GM21381 (cell line): Measurements from ENCODE around the gene SELENOI.
"Not testable (repeated sequence)": the region's sequence is repeated elsewhere in the genome, so short reads cannot be mapped to it uniquely, and the experiment has no call there.

Source experiments
- ATAC-seq: cut with Tn5 transposase; IDR thresholded peaks from one replicate; pipeline ENCODE4 v1.9.1; 2021; ENCODE audit warnings: mild to moderate bottlenecking, moderate library complexity; ENCODE audit not compliant: unreplicated experiment

SELENOI gene

DNA sequence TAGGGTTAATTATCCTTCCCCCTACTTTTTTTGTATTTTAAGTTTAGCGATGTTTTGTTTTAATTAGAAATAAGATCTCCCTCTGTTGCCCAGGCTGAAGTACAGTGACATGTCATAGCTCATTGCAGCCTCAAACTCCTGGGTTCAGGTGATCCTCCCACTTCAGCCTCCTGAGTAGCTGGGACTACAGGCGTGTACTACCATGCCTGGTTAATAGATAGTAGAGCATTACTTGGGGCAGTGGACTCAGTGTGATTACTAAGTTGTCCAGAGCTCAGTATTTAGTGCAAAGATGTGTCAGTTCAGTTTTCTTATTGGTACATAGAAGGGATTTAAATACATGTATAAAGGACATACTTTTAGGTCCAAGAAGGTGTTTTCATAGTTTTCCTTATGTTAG lies 10.2 kb downstream of the SELENOI start:
- ATAC-seq = no peak

DNA sequence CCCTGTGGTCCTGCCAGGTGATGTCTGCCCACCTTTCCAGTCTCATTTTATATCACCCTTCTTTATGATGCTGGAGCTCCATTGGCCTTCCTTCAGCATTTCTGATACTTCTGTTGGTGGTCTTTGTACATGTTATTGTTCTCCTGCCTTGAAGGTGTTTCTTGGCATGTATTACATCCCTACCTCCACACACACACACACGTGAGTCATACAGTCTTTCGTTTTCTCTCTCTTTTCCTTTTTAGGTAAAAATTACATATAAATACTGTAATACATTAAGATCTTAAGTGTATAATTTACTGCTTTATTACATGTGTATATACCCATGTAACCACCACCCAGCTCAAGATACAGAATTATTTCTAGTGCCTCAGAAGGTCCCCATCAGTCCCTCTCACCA lies 10.8 kb downstream of the SELENOI start:
- ATAC-seq = no peak

DNA sequence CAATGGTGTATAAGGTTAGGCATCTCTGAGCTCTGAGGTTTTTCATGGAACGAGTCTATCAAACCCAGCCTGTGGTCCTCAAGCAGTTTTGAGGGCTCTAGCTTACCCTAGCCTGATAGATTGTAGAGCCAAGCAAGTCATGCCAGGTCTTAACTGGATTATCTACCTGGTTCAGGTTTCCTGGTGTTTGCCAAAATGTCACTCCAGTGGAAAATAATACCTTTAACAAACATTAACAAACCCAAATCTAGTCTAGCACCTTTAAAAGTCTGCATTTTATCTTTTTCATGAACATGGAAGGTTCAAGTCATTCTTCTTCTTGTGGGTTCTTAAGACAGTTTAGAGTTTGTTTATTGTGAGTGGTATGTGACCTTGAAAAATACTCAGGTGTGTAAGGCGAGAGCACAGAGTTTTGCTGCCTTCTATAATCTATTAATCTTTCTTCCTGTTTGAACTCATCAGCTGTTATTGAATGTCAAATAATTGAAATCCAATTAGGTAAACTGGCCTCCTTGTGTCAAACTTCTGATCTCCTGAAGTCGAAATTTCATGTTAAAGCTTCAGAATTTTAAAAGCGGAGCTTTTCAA lies 14.0 kb downstream of the SELENOI start:
- ATAC-seq = no peak

DNA sequence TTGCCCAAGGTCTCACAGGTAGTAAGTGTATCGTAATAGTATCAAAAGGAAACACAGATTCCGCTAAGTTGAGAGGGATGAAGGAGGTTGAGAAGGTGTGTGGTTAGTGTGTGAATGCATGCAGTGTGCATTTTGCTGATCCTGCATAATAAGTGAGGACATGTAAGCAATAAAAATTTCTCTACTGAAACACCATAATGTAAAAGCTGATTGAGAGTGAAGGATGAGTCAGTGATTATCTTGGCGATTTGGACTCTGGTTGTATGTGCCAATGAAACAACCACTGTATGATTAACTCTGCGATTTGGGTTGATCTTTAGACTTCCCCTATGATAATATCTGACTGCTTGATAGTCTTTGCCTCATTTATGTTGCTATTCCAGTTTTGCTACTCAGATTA lies 17.4 kb downstream of the SELENOI start:
- no peak for ATAC-seq

DNA sequence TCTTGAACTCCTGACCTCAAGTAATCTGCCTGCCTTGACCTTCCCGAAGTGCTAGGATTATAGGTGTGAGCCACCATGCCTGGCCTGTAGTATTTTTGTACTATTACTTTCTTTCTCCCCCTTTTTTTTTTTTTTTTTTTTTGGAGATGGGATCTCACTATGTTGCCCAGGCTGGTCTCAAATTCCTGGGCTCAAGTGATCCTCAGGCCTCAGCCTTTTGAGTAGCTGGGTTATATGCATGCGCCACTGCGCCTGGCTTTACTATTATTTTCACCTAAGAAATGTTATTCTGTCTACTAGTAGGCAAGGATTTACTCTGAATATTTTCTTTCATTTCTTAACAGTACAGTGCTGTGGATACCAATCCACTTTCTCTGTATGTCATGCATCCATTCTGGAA lies 18.0 kb downstream of the SELENOI start:
- no peak for ATAC-seq

DNA sequence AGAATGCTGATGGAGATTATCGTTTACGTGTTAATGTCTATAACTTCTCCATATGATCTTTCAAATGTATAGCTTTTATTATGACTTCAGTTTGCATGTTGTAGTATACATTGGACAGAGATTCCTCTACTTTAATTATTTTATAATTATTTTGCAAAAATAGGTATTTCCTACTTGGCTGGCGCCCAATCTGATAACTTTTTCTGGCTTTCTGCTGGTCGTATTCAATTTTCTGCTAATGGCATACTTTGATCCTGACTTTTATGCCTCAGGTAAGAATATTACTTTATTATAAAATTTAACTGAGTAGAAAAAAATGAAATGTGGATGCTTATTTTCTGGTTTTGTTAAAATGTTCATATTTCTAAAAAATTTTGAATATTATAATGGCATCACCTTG lies 18.7 kb downstream of the SELENOI start:
- no peak for ATAC-seq

DNA sequence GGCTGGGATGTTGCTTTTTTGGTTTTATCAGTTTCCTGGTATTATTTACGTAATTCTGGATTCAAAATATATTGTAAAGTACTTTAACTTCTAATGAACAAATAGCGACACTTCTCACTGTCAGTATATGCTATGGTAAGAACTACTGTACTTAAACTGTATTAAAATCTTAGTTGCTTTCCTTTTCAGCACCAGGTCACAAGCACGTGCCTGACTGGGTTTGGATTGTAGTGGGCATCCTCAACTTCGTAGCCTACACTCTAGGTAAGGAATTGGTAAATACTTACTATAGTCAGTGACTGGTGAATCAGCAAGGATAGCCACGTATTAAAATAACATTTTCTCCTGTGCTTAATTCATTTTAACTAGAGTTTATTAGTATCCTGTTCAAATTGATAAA lies 21.0 kb downstream of the SELENOI start:
- no peak for ATAC-seq

DNA sequence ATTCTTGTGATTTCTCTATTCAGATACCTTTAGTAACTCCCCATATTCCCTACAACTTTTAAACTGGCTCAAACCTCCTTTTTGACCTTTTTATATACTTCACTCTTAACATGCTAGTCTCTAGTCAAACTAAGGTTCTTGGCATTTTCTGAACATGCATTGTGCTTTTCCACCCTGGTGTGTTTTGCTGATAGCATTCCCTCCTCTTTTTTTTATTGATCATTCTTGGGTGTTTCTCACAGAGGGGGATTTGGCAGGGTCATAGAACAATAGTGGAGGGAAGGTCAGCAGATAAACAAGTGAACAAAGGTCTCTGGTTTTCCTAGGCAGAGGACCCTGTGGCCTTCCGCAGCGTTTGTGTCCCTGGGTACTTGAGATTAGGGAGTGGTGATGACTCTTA lies 23.7 kb downstream of the SELENOI start:
- not testable (repeated sequence) for ATAC-seq

DNA sequence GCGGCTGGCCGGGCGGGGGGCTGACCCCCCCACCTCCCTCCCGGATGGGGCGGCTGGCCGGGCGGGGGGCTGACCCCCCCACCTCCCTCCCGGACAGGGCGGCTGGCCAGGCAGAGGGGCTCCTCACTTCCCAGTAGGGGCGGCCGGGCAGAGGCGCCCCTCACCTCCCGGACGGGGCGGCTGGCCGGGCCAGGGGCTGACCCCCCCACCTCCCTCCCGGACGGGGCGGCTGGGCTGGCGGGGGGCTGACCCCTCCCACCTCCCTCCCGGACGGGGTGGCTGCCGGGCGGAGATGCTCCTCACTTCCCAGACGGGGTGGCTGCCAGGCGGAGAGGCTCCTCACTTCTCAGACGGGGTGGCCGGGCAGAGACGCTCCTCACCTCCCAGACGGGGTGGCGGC lies 25.0 kb downstream of the SELENOI start:
- not testable (repeated sequence) for ATAC-seq

DNA sequence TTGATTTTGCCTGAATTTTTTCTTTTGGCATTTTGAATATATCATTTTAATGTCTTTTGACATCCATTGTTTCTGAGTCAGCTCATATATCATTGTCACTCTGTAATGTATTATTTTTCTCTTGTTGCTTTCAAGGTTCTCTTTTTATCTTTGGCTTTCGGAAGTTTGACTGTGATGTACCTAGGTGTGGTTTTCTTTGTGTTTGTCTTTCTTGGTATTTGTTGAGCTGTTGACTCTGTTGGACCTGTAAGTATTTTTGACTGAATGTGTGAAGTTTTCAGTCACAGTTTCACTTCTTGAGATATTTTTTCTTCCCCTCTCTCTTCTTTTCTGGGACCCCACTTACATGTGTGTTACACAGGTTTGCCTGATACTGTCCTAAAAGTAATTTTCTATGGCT lies 30.9 kb downstream of the SELENOI start:
- no peak for ATAC-seq

DNA sequence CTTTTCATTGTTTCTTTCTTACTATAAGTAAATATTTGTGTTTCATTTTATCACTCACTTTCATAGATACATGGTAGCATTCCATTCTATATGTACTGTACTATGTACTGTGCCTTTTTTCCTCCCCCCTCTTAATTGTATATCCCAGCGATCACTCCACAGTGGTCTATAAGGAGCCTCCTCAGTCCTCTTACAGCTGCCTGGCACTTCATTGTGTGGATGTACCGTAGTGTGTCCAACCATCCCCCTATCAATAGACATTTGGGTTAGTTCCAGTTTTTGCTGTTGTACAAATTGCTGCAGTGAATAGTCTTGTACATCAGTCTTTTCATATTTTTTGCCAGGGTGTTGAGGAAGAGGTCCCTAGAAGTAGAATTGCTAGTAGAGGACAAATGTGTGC lies 34.3 kb downstream of the SELENOI start:
- no peak for ATAC-seq

DNA sequence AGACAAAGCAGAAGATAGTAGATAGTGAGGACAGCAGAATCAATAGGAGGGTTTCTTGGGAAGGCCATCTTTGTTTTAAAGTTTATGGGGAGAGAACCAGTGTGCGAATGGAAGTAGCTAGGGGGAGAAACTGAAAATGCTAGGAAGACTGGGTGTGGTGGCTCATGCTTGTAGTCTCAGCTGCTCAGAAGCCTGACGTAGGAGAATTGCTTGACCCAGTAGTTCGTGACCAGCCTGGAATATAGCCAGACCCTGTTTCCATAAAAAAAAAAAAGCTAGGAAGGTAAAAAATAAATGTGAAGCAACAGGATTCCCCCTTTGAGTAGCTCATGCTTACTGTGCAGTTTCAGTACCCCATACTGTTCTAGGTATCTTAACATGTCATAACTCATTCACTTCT lies 36.6 kb downstream of the SELENOI start:
- no peak for ATAC-seq

DNA sequence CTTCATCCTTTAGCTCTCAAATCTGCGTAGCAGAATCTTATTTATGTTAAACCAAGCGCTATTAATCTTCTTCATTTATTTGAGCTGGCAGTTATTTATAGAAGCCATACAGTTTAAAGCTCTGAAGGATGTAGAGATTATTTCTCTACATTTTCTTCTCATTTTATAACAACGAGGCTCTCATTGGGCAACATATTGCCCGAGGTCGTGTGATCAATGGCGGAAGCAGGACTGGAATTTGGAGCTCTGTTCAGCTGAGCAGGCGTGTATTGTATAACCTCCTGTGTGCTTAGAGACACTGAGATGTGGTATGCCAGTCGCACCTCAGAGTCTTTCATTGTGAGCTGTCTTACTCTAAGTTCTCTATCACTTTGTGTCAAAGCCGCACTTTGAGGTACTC lies 38.2 kb downstream of the SELENOI start:
- ATAC-seq = no peak

DNA sequence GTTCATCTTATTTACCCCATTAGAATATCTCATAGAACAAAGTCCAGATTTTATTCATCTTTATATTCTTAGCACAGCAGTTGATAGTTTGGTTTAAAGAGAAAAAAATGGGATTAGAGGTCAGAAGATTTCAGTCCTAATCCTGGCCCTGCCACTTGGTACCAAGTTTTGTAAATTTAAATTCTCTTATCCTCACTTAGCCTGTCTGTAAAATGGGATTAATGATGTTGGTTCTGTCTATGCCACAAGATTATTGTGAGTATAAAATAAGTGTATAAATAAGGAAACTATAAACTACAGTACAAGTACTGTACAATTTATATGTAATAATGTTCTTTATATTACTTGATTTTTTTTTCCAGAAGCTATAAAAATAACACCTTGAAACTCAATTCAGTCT lies 38.7 kb downstream of the SELENOI start:
- ATAC-seq = no peak

DNA sequence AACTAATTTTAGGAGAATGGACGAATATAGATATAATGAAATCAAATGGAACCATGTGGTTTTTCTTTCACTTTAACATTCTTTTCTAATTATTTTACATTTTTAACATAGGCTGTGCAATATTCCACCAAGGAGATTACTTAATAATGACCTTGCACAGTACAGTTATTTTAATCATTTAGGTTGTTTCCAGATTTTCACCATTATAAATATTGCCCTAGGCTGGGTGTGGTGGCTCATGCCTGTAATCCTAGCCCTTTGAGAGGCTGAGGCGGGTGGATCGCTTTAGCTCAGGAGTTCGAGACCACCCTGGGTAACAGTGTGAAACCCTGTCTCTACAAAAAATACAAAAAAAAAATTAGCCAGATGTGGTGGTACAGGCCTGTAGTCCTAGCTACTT lies 41.2 kb downstream of the SELENOI start:
- no peak for ATAC-seq

DNA sequence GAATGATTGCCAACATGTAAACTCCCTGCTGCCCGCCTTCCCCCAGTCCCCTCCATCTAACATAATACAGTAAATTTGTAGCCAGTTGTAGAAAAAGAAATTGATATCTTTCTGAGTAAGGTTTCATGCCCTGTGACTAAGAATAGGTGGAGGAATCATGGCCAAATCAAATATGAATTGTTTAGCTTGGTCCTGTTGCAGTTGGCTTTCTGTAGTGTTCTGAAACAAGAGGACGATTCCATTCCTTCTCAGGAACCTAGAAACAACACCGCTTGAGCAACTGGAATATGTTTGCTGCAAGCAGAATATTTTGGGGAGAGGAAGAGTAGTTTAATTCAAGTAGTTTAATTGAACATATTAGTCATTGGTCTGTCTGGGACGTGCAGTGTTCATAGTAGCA lies 48.8 kb downstream of the SELENOI start:
- ATAC-seq = no peak

DNA sequence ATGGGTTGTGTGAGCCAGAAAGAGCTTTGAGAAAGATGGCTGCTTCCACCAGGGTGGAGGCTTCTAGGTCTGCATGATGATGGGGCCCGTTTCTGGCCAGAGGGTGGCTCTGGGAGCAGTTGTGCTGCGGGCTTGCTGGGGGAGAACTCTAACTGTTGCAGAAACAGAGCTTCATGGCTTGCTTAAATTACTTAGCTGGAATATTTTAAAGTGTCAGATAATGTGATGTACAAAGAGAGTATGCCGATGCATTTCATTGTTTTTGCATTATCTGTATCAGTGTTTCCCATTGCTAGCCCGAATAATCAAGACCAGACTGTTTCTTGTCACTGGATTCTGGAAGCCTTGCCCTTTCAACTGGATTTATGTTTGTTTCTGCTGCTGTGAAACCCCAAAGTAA lies 49.5 kb downstream of the SELENOI start:
- ATAC-seq = no peak

DNA sequence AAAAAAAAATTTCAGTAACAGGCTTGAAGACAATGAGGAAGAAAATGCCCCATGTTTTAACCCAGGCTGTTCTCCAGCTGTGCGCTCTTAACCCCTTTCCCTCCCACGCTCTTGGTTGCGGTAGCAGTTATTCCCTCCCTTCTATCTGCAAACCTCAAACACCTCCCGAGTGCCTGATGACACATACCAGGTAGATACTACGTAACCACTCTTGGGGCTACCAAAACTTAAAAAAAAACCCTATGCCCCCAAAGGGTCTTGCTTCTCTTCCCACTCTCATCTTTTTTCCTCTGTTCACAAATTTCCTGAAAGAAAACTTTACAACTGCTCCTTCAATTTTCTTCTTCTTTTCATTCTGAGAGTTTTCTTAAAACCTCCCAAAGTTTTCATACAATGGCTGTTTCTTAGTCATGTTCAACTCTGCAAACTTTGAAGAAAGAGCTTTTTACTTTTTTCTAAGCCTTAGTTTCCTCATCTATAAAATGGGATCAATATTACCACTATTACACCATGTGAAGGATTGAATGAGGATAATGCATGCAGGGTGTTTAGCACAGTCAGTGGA lies 50.9 kb downstream of the SELENOI start:
- no peak for ATAC-seq

DNA sequence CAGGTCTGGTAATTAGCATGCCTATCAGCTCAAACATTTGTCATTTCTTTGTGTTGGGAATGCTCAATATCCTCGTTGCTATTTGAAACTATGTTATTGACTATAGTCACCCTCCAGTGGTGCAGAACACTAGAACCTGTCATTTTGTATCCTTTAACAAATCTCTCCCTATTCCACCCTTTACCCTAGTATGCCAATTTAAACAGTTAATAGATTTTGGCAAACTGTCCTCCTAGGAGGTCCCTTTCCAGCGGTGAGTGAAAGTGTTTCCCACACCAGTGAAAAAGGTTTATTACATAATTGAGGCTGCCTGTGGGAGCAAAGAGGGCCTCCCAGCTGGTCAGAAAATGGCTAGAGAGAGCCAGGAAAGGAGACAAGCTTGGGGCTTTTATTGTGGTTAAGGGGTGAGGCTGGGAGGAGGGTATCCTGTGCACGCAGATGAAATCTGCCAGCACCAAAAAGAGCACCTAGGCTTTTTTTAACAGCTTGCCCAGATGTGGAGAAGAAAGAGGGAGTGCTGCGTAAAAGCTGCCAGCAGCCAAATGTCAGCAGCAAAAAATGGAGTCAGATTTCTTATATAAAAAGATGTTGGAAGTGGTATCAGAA lies 53.9 kb downstream of the SELENOI start:
- no peak for ATAC-seq

DNA sequence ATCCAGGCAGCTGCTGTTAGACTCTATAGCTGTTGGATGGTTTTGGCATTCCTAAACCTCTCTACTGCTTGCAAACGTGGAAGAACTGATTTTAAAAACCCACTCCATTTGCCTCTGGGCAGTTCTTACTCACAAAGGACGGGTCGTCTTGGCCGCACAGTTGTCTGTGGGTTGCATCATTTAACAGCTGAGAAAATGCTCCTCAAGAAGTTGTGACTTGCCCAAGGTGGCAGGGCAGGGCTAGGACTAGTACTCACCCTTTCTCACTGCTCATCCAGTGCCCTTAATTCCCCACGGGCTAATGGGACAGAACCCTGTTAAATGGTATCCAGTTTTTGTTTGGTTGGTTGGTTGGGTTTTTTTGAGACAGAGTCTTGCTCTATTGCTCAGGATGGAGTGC lies 54.8 kb downstream of the SELENOI start:
- no peak for ATAC-seq

DNA sequence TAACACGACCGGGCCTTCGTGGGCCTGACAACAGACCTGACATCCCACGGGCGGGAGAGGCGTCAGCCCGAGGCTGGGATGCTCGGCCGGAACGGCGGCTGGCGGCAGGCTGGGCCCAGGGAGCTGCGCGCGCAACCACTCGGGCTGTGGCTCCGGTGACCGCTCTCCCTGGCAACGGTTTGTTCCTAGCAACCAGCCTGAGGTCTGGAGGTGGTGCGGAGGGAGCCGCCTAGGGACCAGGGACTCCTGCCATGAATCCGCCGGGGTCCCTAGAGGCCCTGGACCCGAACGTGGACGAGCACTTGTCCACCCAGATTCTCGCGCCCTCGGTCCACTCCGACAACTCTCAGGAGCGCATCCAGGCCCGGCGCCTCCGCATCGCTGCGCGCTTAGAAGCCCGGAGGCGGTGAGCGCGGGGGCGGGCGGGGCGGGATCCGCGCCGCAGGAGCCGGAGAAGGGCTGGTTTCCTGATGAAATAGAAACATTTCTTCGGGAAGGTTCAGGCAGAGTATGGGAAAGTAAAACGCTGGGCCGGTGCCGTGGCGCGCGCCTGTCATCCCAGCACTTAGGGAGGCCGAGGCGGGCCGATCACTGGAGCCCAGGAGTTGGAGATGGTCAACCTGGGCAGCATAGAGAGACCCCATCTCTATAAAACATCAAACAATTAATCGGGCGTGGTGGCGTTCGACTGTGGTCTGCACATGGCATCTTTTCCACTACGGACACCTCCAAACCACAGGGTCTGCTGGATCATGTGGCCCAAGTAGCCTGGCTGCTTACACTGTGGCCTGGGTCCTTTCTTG lies 56.0 kb downstream of the SELENOI start, which contains the start of gene DRC1:
DRC1 (plus strand) TSS at position 182 of the 803 bp plus-strand sequence; CDS start at position 252, 70 bp downstream.
- no peak for ATAC-seq

DNA sequence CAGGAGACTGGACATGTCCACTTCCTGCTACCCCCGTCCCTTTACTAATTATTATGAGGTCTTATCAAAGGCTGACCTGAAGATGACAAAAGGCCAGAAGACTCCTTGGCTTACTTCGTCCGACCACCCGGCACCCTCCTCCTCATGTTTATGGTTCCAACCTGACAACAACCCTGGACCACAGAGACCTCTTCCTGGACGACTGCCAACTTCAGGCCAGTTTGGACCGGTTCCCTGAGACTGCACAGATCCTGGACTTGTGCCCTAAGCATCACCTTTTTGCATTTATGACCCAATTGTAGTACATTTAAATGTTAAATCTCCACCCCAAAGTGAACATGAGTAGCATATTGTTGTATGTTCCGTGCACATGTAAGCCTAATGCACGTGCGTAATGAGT lies 61.6 kb downstream of the SELENOI start:
- no peak for ATAC-seq
